HG03280 (cell line): ENCODE data around the gene CLEC4D.
"Not testable (repeated sequence)": the region's sequence is repeated elsewhere in the genome, so short reads cannot be mapped to it uniquely, and the experiment has no call there.

Experiments used
- ATAC-seq: cut with Tn5 transposase; IDR thresholded peaks from one replicate; pipeline ENCODE4 v1.9.1; 2021; ENCODE audit warnings: mild to moderate bottlenecking, moderate library complexity; ENCODE audit not compliant: unreplicated experiment

The CLEC4D gene

GRCh38 chr12:8513256-8513655 lies at the start of gene CLEC4D:
TSS of gene CLEC4D (plus strand) at chr12:8513503. CDS start at chr12:8513733, 230 bp downstream.
- ATAC-seq: no peak

GRCh38 chr12:8465301-8465996 lies 47.9 kb upstream of the CLEC4D start:
- ATAC-seq: no peak

GRCh38 chr12:8466241-8466640 lies 47.1 kb upstream of the CLEC4D start:
- no peak for ATAC-seq

- ATAC-seq: no peak
Measured at GRCh38 chr12:8471090-8471489, 42.2 kb upstream of the CLEC4D start.

GRCh38 chr12:8475508-8476203 lies 37.6 kb upstream of the CLEC4D start:
- ATAC-seq: no peak

- ATAC-seq: no peak
Measured at GRCh38 chr12:8482571-8483061, 30.7 kb upstream of the CLEC4D start.

GRCh38 chr12:8483079-8483478 lies 30.2 kb upstream of the CLEC4D start:
- ATAC-seq: no peak

- no peak for ATAC-seq
Measured at GRCh38 chr12:8491646-8492530, 21.4 kb upstream of the CLEC4D start.

- ATAC-seq: peak; percentile 97
Measured at GRCh38 chr12:8493084-8493483, 20.2 kb upstream of the CLEC4D start.

GRCh38 chr12:8495671-8496070 lies 17.6 kb upstream of the CLEC4D start:
- not testable (repeated sequence) for ATAC-seq

- ATAC-seq: not testable (repeated sequence)
Measured at GRCh38 chr12:8496074-8496473, 17.2 kb upstream of the CLEC4D start.

- no peak for ATAC-seq
Measured at GRCh38 chr12:8499616-8500015, 13.7 kb upstream of the CLEC4D start.

GRCh38 chr12:8501720-8502119 lies 11.6 kb upstream of the CLEC4D start:
- no peak for ATAC-seq

- ATAC-seq: no peak
Measured at GRCh38 chr12:8504351-8504750, 9.0 kb upstream of the CLEC4D start.

GRCh38 chr12:8507596-8507995 lies 5.7 kb upstream of the CLEC4D start:
- ATAC-seq: no peak

- ATAC-seq: no peak
Measured at GRCh38 chr12:8508223-8508622, 5.1 kb upstream of the CLEC4D start.

- no peak for ATAC-seq
Measured at GRCh38 chr12:8508910-8509841, 4.1 kb upstream of the CLEC4D start.

GRCh38 chr12:8517971-8518370 lies 4.7 kb downstream of the CLEC4D start:
- ATAC-seq: no peak

GRCh38 chr12:8519171-8519570 lies 5.9 kb downstream of the CLEC4D start:
- ATAC-seq: no peak
